Stimulated activated CD4-positive, alpha-beta T cell treated with anti-CD3 and anti-CD28 coated beads, Interleukin-2, amount 100 ng/mL, for 24 hours (primary cell): ENCODE measurements around the gene DENND1B.
"Not testable (repeated sequence)": the region's sequence is repeated elsewhere in the genome, so short reads cannot be mapped to it uniquely, and the experiment has no call there.

Source experiments
- DNase-seq, 2 donors: peaks; one replicate each; pipeline ENCODE4 v3.0.0-alpha.2; 2020

Gene DENND1B

DNA sequence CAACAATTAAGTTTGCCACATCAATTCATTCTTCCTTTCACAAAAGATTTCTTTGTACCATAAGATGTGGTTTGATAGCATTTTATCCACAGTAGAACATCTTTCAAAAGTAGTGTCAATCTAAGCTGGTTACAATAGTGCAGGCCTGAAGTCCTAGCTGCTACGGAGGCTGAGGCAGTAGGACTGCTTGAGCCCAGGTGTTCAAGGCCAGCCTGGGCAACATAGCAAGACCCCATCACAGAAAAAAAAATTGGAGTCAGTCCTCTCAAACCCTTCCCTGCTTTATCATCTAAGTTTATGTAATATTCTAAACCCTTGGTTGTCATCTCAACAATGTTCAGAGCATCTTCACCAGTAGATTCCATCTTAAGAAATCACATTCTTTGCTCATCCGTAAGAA, 31.7 kb downstream of the DENND1B start:
- DNase-seq: no peak

DNA sequence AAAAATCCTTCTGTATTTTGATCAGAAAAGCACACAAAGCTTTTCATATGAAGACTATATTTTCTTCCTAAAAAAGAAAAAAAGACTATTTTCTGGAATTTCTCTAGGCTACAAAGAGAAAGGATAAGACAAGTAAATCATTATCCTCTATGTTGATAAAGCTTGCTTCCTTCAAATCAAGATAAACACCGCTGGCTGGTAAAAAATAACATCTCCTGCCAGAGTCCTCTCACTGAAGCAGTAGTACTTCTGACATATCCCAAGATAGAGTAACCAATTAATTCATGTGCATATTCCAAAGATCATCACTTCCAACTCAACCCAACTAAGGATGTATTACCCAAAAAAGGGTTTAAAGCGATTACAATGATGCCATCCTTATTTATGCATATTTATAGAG, 34.3 kb downstream of the DENND1B start:
- no peak for DNase-seq

DNA sequence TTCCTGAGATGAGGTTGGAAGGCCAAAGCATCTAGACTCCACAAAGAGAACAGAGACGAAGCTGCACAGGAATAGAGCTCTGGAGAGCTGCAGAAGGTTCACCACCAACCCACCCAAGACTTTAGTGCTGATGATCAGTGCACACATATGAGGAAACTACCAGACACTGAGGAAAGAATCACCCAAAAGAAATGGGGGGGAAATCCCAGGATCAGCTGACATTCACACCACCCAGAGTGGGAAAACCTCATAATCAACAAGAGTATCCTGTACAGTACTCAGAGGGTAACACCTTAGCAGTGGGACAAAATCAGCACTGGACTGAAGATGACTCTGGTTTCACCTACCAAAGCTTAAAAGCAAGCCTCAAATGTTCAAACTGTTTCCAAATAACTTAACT, 36.4 kb downstream of the DENND1B start:
- no peak for DNase-seq

- DNase-seq: no peak
Observed at GRCh38 chr1:197737916-197738315, 37.4 kb downstream of the DENND1B start.

DNA sequence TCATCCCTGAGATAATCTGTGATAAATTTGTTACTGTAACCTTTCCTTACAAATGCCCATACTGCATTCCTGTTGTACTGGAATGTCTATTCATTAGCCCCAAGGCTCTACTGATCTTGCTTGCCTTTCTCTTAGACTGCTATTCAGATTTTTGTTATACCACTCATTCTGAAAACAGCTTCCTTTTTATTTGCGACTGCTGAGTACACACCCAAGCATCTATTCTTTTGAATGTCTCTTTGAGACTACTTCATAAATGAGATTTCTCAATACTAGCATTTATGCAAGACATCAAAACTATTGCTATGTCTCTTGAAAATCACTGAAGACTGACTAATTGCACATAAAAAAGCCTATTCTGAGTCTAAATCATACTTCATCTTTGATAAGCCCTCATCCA, 38.6 kb downstream of the DENND1B start:
- DNase-seq: no peak

DNA sequence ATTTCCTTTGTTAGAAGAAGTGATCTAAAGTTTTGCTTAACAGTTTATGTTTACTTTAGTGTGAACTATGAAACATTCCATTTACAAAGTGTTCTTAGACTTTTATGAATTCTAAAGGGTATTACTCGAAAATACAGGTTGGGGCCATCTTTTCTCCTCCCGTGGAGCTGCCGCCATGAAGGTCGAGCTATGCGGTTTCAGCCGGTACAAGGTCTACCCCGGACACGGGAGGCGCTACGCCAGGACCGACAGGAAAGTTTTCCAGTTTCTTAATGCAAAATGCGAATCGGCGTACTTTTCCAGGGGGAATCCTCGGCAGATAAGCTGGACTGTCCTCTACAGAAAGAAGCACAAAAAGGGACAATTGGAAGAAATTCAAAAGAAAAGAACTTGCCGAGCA, 39.8 kb downstream of the DENND1B start:
- no peak for DNase-seq

GRCh38 chr1:197733324-197733723, 42.0 kb downstream of the DENND1B start:
- no peak for DNase-seq

DNA sequence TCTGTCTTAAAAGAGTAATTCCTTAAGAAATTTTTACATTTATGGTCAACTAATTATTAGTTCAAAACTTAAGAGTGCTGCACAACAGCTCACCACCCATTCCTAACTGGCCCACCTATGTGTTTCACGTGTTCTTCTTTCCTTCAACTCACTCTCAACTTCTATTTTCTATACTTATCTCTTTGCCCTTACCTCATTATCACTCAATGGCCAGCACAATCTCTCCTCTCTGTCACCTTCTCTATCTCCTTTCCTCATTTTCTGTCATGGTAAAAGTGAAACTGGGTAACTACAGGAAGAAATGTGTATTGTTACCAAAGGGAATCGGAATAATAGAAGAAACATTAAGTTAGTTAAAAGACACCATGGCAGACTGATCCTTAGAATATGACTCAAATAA, 43.1 kb downstream of the DENND1B start:
- no peak for DNase-seq

GRCh38 chr1:197731449-197731848, 43.8 kb downstream of the DENND1B start:
- DNase-seq: no peak

DNA sequence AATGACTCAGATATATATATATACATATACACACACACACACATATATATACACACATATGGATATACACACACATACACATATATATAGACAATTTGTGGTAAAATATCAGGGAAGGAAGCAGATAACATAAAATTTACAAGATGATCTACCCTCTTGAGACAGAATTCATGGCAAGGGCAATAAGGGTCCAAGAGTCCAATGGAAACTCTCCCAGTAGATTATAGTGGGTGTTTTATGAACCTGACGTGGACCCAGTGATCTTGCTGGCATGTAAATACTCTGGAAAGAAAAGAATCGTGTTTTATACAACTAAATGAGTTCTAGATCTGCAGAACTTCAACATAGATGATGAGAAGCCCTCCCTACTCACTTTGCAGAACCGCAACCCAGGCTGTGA, 49.3 kb downstream of the DENND1B start:
- no peak for DNase-seq

GRCh38 chr1:197725044-197725443, 50.2 kb downstream of the DENND1B start:
- no peak for DNase-seq

DNA sequence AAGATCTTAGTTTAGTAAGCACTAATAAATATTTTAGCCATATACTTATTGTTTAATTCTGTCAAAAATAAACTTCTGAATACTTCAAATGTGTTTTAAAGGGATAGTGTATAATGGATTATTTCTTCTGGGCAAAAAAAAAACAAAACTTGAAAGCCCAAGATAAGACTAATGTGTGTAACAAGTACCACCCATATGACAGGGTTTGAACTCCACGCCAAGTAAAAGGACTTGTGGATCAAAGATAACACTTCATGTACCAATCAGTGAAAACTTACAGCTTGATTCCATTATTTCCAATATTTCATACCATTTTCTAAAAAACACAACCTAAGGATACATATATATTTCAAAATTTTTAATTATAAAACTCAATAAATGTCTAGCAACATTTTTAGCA, 59.5 kb downstream of the DENND1B start:
- no peak for DNase-seq

- no peak for DNase-seq
Observed at GRCh38 chr1:197706601-197707000, 68.7 kb downstream of the DENND1B start.

DNA sequence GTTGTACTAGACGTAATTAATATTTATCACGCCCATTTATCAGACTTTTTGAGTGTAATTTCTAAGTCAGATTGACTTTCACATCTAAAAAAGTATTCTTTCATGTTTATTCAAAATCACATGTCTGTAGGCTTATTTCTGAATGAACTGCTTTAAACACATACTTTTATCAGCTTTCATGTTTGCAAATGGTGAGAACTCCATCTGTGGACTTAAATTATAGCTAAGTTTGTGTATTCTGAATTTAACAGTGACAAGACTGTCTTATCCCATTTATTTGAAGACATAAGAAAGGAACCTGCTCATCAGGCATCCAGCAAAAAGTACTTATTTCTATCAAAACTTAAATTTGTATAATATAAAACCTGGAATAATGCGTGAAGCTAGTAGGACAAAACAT, 69.3 kb downstream of the DENND1B start:
- DNase-seq: no peak

- DNase-seq: not testable (repeated sequence)
Observed at GRCh38 chr1:197700688-197701087, 74.6 kb downstream of the DENND1B start.

DNA sequence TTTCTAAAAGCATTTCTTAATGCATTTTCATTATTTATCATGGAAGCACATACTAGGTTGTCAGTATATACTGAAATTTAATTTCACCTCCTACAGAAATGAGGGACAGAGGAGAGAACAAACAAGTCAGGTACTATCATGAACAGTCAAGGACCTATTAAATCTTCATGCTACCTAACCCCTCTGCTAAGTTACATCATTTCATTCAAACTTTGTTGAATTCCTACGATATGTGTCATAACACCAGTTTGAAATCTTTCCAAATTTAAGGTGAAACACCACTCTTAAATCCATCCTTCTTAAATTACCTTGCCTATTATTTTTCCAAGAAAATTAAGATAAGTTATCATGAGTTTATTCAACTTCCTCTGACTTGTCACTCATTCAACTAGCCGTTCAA, 78.9 kb downstream of the DENND1B start:
- no peak for DNase-seq

- DNase-seq: no peak
Observed at GRCh38 chr1:197695961-197696360, 79.3 kb downstream of the DENND1B start.

DNA sequence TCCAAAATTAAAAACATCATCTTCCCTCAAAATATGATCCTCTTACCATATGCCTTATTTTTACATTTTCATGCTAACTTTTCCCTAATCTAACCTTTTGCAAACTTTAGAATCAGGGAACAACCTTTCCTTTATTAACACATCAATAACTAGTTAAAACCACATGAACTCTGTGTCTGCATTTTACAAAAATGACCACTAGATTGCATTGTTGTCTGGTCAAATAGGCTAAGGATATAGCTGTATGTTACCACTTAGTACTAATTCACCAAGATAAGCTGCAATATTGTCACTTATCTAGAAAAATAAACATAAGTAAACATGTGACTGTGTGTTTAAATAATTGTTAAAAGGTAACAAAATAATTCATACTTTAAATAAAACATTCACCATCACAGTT, 82.3 kb downstream of the DENND1B start:
- no peak for DNase-seq

DNA sequence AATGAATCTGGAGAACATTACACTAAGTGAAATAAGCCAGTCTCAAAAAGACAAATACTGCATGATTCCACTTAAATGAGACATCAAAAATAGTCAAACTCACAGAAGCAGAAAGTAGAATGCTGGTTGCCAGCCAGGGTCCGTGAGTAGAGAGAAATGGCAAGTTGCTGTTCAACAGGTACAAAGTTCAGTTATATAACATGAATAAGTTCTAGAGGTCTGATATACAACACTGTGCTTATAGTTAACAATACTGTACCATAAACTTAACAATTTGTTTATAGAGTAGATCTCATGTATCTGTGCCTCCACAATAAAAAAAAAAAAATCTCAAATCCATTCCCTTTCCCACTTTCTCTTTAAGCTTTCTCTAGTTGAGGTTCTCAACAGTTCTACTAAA, 83.5 kb downstream of the DENND1B start:
- DNase-seq: no peak

GRCh38 chr1:197690074-197690473, 85.2 kb downstream of the DENND1B start:
- no peak for DNase-seq

DNA sequence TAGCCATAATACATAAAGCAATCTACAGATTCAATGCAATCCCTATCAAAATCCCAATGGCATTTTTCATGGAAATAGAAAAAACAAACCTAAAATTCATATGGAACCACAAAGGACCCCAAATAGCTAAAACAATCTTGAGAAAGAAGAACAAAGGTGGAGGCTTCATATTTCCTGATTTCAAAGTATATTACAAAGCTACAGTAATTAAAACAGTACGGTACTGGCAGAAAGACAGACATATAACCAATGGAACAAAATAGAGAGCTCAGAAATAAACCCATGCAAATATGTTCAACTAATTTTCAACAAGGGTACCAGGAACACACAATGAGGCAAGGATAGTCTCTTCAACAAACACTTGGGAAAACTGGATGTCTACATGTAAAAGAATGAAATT, 87.0 kb downstream of the DENND1B start:
- no peak for DNase-seq

DNA sequence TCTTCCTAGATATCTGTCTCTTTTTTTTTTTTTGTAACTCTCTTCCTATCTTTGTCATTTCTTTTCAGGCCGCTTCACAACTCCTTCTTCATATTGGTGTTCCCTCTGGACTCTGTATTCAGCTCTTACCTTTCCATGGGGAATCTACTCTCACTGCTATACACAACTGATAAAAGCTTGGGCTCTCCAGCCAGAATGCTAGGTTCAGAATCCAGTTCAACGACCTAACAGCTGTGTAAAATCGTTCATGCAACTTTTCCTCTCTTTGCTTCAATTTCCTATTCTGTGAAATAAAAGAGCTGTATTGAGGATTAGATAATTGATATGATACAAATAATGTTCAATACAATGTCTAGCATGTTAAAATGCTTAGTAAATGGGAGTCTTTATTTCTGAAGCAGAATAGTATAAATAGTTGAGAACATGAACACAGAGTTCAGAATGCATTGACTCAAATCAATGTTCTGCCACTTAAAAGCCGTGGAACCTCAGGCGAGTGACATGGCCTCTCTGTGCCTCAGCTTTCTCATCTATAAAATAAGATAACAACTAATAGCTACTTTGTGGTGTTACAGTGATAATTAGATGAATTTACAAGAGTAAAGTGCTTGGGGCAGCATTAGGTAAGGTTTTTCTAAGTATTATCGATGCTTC, 88.5 kb downstream of the DENND1B start:
- no peak for DNase-seq

- no peak for DNase-seq
Observed at GRCh38 chr1:197686231-197686630, 89.0 kb downstream of the DENND1B start.

DNA sequence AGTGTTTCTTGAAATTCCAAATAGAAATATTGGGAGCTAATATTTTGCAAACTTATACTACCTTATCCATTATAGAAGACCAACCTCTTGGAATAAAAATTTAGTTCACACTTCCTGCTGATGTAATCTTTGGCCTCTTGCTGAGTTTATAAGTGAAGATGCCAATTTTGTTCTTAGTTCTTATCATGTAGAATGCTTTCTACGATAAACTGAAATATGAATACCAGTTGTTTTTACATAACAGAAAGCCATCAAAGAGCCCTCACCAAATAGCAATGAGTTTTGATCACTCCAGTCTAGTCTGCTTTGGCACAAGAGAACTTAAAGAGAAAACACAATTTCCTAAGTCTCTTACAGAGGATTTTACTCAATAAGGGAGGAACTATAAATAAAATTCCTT, 89.5 kb downstream of the DENND1B start:
- no peak for DNase-seq

DNA sequence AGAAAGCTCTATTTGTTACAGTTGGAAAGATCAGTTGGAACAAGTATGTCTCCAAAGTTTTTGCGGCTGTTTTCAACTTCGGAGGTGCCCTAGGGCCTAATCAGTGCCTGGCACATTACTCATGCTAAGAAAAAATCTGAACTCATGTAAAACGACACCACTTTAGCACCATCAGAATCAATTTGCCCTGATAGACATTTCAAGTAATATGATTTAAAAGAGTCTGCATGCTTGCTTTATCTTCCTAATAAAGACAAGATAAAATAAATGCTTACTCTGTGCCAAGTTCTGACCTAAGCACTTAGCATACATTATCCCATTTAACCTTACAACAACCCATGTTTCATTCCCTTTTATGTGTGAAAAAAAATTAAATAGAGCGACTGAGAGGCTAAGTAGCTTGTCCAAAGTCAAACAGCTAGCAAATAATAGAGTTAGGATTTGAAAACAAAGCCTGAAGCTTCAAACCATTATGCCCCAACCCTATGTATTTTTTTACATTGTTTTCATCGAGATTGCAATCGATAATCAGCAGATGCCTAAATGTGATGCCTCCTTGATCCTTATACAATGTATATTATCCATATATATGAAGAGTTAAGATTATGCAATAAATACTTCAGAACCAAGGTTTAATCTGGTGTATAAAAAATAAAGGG, 91.3 kb downstream of the DENND1B start:
- no peak for DNase-seq
